Gastroesophageal sphincter (tissue), 4 donors: ENCODE data around the gene PLA2G4B. TPM values are rescaled to one million over a fixed set of nuclear protein-coding genes. Genes with fewer than 3 reads are reported as not detected.

Experiments used
- ATAC-seq: fragments of 150-250 bp; one replicate; pipeline ENCODE4 v1.9.1; 2016; ENCODE audit warnings: mild to moderate bottlenecking, moderate library complexity
- H3K27ac ChIP-seq, 4 donors: fragments of 200-600 bp; sonication (generic) in 3 of 4; 1 replicate in 3 of 4; 2 replicates in 1 of 4; pipeline ENCODE4 v1.5.1; 2016 to 2019
- H3K27me3 ChIP-seq: fragments of 200-600 bp; sonication (generic); one replicate; pipeline ENCODE4 v1.5.1; 2019
- H3K36me3 ChIP-seq, 2 donors: fragments of 200-600 bp; sonication (generic); one replicate each; pipeline ENCODE4 v1.5.1; 2019; ENCODE audit warnings: control low read depth in 1 of 2
- H3K4me1 ChIP-seq, 3 donors: fragments of 200-600 bp; sonication (generic); 1 replicate in 2 of 3; 2 replicates in 1 of 3; pipeline ENCODE4 v1.5.1; 2016 to 2019; ENCODE audit warnings: control low read depth in 2 of 3
- H3K4me3 ChIP-seq, 2 donors: fragments of 200-600 bp; sonication (generic); one replicate each; pipeline ENCODE4 v1.5.1; 2019; ENCODE audit warnings: mild to moderate bottlenecking in 1 of 2, moderate library complexity in 1 of 2
- H3K9me3 ChIP-seq, 3 donors: fragments of 200-600 bp; sonication (generic); one replicate each; pipeline ENCODE4 v1.5.1; 2017 to 2019; ENCODE audit warnings: control low read depth in 2 of 3
- EP300 ChIP-seq: sonication (generic); formaldehyde crosslinking; IDR thresholded peaks from one replicate; pipeline ENCODE4 v1.6.1; 2017; ENCODE audit warnings: antibody characterized with exemption, mild to moderate bottlenecking
- POLR2A ChIP-seq, 2 donors: fragments of 450-650 bp; IDR thresholded peaks; one replicate each; pipeline ENCODE4 v1.6.1; 2017; ENCODE audit warnings: antibody characterized with exemption in 2 of 2, mild to moderate bottlenecking in 2 of 2, moderate library complexity in 1 of 2
- POLR2AphosphoS5 ChIP-seq: sonication (generic); formaldehyde crosslinking; IDR thresholded peaks from one replicate; pipeline ENCODE4 v1.6.1; 2017; ENCODE audit warnings: antibody characterized with exemption
- WGBS, 2 donors: methylation state at CpG; one replicate each; pipeline ENCODE4 v1.1.5; 2018; ENCODE audit warnings: low coverage in 1 of 2; 5-methylcytosine and 5-hydroxymethylcytosine counted together
- total RNA-seq, 4 donors: library from RNA; depleted of rRNA; stranded (reverse); fragments of >200 nt; gene quantifications; one replicate each; pipeline ENCODE4 v1.1.0, GENCODE V29; 2016
- TF ChIP-seq, protein P1 (sequence below), 4 experiments: fragments of 200-600 bp in 2 of 4; fragments of 450-650 bp in 2 of 4; sonication (generic) in 1 of 4; IDR thresholded peaks; one replicate each; pipeline ENCODE4 v1.5.1; 2017 to 2019; ENCODE audit warnings: antibody characterized with exemption in 4 of 4, mild to moderate bottlenecking in 2 of 4, moderate library complexity in 2 of 4

PLA2G4B gene
- total RNA-seq, 4 donors from 2014 or later: 2.5 to 7.0 (median 3.6) TPM

DNA sequence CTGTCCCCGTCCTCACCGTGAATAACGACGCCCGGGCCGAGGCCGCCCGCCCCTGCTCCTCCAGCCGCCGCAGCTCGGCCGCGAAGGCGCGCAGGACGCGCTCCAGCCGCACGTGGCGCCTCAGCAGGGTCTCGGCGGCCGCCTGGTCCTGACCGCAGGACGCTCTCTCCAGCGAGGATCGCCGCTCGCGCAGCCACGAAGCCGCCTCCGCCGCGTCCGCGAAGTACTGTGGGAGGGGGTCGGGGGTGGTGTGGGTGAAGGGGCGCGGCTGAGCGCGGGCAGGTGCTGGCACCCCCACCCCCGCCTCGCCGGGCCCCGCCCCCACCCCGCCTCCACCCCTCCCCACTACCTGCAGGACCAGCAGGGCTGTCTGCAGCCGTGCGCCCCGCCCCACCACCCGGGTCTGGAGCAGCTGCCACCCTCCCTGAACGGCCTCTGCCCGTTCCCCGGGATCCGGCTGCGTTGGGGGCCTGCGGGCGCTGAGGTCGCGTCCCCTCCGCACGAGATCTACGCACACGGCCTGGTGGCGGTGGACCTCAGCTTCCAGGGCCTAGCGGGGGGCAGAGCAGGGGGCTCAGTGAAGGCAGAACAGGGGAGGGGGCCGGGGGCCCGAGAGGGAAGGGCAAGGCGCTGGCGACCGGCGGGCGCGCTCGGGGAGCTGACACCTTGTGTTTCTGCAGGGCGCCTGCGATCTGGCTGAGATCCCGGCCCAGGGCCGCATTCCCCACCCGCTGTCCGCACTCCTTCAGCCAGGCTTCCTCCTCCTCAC lies 43.5 kb downstream of the PLA2G4B start:
- H3K27me3 ChIP-seq: peaks cover 26% of the 10 kb centered on the region
- ATAC-seq: peak; percentile 14
- peak overlapping the region; percentile 3 to 47 for H3K4me3 ChIP-seq
- no peak overlapping the region for H3K27ac ChIP-seq
- WGBS, 2 donors: no CpG with 5 or more reads among the region's 81 CpGs
- H3K9me3 ChIP-seq: no peaks in the 10 kb centered on the region
- no peaks in the 10 kb centered on the region for H3K36me3 ChIP-seq
- H3K4me1 ChIP-seq: peaks cover 0 to 18% (median 11%) of the 10 kb centered on the region in 3 donors
- TF ChIP-seq, protein P1, sequence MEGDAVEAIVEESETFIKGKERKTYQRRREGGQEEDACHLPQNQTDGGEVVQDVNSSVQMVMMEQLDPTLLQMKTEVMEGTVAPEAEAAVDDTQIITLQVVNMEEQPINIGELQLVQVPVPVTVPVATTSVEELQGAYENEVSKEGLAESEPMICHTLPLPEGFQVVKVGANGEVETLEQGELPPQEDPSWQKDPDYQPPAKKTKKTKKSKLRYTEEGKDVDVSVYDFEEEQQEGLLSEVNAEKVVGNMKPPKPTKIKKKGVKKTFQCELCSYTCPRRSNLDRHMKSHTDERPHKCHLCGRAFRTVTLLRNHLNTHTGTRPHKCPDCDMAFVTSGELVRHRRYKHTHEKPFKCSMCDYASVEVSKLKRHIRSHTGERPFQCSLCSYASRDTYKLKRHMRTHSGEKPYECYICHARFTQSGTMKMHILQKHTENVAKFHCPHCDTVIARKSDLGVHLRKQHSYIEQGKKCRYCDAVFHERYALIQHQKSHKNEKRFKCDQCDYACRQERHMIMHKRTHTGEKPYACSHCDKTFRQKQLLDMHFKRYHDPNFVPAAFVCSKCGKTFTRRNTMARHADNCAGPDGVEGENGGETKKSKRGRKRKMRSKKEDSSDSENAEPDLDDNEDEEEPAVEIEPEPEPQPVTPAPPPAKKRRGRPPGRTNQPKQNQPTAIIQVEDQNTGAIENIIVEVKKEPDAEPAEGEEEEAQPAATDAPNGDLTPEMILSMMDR (IDR thresholded peaks at IDR 0.05): no peak

DNA sequence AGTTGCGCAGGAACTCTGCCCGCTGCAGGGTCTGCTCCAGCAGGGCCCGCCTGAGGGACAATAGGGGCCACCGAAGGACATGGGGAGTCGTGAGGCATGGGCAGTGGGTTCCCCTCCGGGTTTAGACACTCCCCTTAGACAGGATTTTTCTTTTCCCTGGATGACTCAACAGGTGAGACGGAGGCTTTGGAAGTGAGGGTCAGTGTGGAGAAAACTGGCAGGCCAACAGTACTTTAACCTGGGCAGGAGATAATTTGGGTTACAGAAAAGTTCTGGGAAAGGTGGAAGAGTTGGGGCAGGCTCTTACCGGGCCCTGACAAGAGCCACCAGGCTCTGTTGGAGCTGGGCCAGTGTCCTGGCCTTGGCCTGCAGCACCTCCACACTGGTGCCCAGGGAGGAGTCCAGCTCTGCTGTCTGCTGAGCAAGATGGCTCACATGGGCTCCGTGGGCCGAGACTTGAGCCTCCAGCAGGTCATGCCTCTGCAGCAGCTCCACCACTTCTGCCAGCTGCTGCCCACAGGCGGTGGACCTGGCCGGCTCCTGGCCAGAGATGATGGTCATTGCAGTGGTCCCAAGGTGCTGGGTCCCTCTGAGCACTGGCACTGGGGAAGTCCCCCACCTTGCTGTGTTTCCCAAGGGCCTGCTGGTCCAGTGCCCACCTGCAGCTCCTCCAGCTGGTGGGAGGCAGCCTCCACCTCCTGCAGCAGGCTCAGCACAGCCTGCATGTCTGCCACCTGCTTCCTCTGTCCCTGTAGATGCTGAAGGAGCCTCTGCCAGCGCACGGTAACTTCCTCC lies 44.2 kb downstream of the PLA2G4B start:
- ATAC-seq: no peak
- H3K4me1 ChIP-seq: peaks cover 0 to 18% (median 11%) of the 10 kb centered on the region in 3 donors
- no peaks in the 10 kb centered on the region for H3K9me3 ChIP-seq
- WGBS, 2 donors: no CpG with 5 or more reads among the region's 14 CpGs
- no peak overlapping the region for H3K27ac ChIP-seq
- no peaks in the 10 kb centered on the region for H3K36me3 ChIP-seq
- no peak for TF ChIP-seq POLR2A (IDR thresholded peaks at IDR 0.05)
- no peak for TF ChIP-seq POLR2AphosphoS5
- TF ChIP-seq, protein P1 (IDR thresholded peaks at IDR 0.05): no peak
- TF ChIP-seq EP300: no peak
- peak overlapping the region in 1 of 2 donors; percentile 47 for H3K4me3 ChIP-seq
- H3K27me3 ChIP-seq: peaks cover 26% of the 10 kb centered on the region

- WGBS, 2 donors: 100% methylated on average over 2 of the region's 2 CpGs; no CpG with 5 or more reads in 1 of the 2 donors
- Histone ChIP-seq H3K4me1 (peaks cover 0 to 18% (median 11%) of the 10 kb centered on the region in 3 donors), H3K4me3 (no peak overlapping the region), H3K9me3 (no peaks in the 10 kb centered on the region), H3K27me3 (peaks cover 26% of the 10 kb centered on the region), H3K36me3 (no peaks in the 10 kb centered on the region), H3K27ac (no peak overlapping the region)
- no peak for ATAC-seq
- TF ChIP-seq, protein P1 (IDR thresholded peaks at IDR 0.05): no peak
These were observed 44.8 kb downstream of the PLA2G4B start for GRCh38 chr15:41883484-41883825.

GRCh38 chr15:41884458-41884857 lies 45.8 kb downstream of the PLA2G4B start:
- Histone ChIP-seq H3K9me3 (no peaks in the 10 kb centered on the region), H3K27ac (no peak overlapping the region), H3K4me3 (no peak overlapping the region), H3K4me1 (peaks cover 0 to 18% (median 11%) of the 10 kb centered on the region in 3 donors), H3K36me3 (no peaks in the 10 kb centered on the region), H3K27me3 (peaks cover 19% of the 10 kb centered on the region)
- TF ChIP-seq POLR2AphosphoS5 (no peak), EP300 (no peak), POLR2A (IDR thresholded peaks at IDR 0.05) (no peak)
- 92 to 97% methylated on average over 7 of the region's 7 CpGs for WGBS, 2 donors
- no peak for ATAC-seq

GRCh38 chr15:41885321-41885720 lies 46.7 kb downstream of the PLA2G4B start:
- Histone ChIP-seq H3K4me1 (peaks cover 0 to 18% (median 11%) of the 10 kb centered on the region in 3 donors), H3K27ac (no peak overlapping the region), H3K27me3 (peaks cover 10% of the 10 kb centered on the region), H3K9me3 (no peaks in the 10 kb centered on the region), H3K4me3 (no peak overlapping the region), H3K36me3 (no peaks in the 10 kb centered on the region)
- ATAC-seq: no peak
- TF ChIP-seq POLR2A (IDR thresholded peaks at IDR 0.05) (no peak), POLR2AphosphoS5 (no peak), EP300 (no peak)
- TF ChIP-seq, protein P1 (IDR thresholded peaks at IDR 0.05): no peak
